Esophagus (tissue), 2 donors: ENCODE data around the gene HGF. TPM values are rescaled to one million over a fixed set of nuclear protein-coding genes. Genes with fewer than 3 reads are reported as not detected.

Experiments used
- H3K27ac ChIP-seq, 2 donors: one replicate each; pipeline ENCODE4 v1.5.1; 2013; ENCODE audit warnings: low read depth in 2 of 2, mild to moderate bottlenecking in 2 of 2, inconsistent platforms in 1 of 2, low read length in 1 of 2, moderate library complexity in 1 of 2
- H3K27me3 ChIP-seq, 2 donors: one replicate each; pipeline ENCODE4 v1.6.1; 2013; ENCODE audit warnings: low read length in 2 of 2, control low read depth in 1 of 2, mild to moderate bottlenecking in 1 of 2; ENCODE audit not compliant: insufficient read depth in 2 of 2, control insufficient read depth in 1 of 2
- H3K36me3 ChIP-seq, 2 donors: one replicate each; pipeline ENCODE4 v1.6.1; 2013; ENCODE audit warnings: low read length in 1 of 2; ENCODE audit not compliant: control insufficient read depth in 2 of 2, insufficient read depth in 2 of 2
- H3K4me1 ChIP-seq, 2 donors: one replicate each; pipeline ENCODE4 v1.6.1; 2013; ENCODE audit warnings: low read length in 1 of 2; ENCODE audit not compliant: control insufficient read depth in 2 of 2, insufficient read depth in 2 of 2
- H3K4me3 ChIP-seq, 2 donors: one replicate each; pipeline ENCODE4 v1.5.1; 2013; ENCODE audit warnings: low read length in 2 of 2, mild to moderate bottlenecking in 2 of 2, low read depth in 1 of 2, moderate library complexity in 1 of 2
- H3K9me3 ChIP-seq, 2 donors: one replicate each; pipeline ENCODE4 v1.6.1; 2013; ENCODE audit warnings: mild to moderate bottlenecking in 2 of 2, low read depth in 1 of 2, low read length in 1 of 2, moderate library complexity in 1 of 2; ENCODE audit not compliant: control insufficient read depth in 2 of 2, insufficient read depth in 1 of 2
- WGBS, 2 donors: extraction: QIAGEN DNeasy Blood & Tissue Kit; methylation state at CpG; one replicate each; pipeline ENCODE4 v1.1.7; 2013; 5-methylcytosine and 5-hydroxymethylcytosine counted together
- polyA plus RNA-seq, 2 donors: library from polyadenylated mRNA; stranded (reverse); fragments of 200-250 nt; gene quantifications; one replicate each; pipeline ENCODE4 v1.2.3, GENCODE V29; 2013
- donor health status: healthy with polysubstance abuse.
- donor health status: Bipolar disorder and iron deficiency.

The HGF gene
- polyA plus RNA-seq, 2 donors, result 0.12 to 0.47 TPM

DNA sequence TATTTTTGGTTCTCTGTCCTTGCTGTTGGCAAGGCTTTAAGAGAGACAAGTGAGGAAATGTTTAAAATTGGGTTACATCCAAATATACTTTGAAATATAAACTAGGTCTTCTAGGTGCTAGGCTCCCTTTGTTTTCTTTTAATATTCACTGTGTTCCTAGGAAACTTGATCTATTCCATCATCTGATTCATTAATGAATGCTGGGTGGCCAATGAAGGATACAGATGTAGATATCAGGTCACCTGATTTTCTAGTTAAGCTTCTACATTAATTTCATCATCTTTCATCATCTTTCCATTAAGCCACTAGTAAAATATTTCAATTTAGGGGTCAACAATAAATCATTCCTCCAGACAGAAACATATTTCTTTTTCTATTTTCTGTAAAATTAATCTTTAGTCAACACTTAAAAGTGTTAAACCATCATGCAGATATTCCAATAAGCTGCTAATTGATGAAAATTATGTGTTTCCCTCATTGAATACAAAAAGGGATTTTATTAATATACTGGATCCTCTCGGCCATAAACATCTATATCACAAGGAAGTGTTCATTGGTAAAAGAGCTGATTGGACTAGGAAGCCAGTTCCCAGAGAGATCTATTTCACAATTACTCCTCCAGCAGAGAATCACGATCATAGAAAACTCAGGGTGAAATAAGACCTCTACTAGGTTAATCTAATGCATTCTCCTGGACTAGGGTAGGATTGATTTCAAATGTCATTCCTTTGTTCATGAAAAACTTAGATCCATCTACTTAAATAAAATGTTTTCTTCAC is 14.7 kb downstream of the HGF start:
- Histone ChIP-seq H3K4me3 (no peak overlapping the region), H3K9me3 (no peaks in the 10 kb centered on the region), H3K27ac (no peak overlapping the region), H3K4me1 (no peaks in the 10 kb centered on the region), H3K36me3 (no peaks in the 10 kb centered on the region), H3K27me3 (no peaks in the 10 kb centered on the region)
- 83 to 84% methylated on average over 2 of the region's 2 CpGs for WGBS, 2 donors

DNA sequence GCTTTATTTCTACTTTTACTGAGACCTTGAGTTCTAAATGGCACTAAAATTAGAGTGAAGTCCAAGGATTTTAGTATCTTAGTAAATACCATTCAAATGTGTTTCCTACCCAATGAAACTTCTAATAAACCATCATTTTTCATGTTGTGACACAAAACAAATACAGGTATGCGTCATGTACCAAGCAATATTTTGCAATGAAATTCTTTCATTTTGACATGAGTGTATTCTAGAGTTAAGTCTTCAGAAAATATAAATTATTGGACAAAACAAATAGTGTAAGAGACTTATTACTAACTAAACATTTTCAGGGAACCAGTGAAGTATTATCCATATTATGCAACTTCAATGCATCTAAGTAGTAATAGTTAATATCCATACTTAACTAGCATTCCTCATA is 16.5 kb downstream of the HGF start:
- no peaks in the 10 kb centered on the region for H3K27me3 ChIP-seq
- H3K9me3 ChIP-seq, result no peaks in the 10 kb centered on the region
- no peak overlapping the region for H3K4me3 ChIP-seq
- H3K36me3 ChIP-seq, result no peaks in the 10 kb centered on the region
- WGBS, 2 donors, result 81 to 85% methylated on average over 1 of the region's 1 CpG
- H3K4me1 ChIP-seq, result no peaks in the 10 kb centered on the region
- no peak overlapping the region for H3K27ac ChIP-seq

DNA sequence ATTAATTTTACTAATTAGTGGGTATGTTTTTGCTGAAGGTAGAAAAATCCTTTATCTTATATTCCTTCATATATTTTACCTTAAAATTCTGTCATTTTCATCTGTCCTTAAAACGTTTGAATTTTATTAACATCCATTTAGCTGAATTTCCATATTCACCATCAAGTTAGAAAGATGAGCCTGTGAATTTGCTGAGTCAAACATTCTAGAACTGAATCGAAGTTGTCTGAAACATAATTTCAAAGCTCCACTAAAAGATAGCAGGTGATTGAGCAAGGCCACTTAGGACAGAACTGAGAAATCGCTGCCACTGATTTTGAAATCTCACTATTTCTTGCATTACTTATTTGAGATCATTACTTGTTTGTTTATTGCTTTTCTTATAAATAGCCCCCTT is 17.5 kb downstream of the HGF start:
- H3K4me3 ChIP-seq, result no peak overlapping the region
- H3K4me1 ChIP-seq, result no peaks in the 10 kb centered on the region
- no peaks in the 10 kb centered on the region for H3K27me3 ChIP-seq
- no peak overlapping the region for H3K27ac ChIP-seq
- WGBS, 2 donors, result 77 to 82% methylated on average over 3 of the region's 3 CpGs
- no peaks in the 10 kb centered on the region for H3K36me3 ChIP-seq
- no peaks in the 10 kb centered on the region for H3K9me3 ChIP-seq

DNA sequence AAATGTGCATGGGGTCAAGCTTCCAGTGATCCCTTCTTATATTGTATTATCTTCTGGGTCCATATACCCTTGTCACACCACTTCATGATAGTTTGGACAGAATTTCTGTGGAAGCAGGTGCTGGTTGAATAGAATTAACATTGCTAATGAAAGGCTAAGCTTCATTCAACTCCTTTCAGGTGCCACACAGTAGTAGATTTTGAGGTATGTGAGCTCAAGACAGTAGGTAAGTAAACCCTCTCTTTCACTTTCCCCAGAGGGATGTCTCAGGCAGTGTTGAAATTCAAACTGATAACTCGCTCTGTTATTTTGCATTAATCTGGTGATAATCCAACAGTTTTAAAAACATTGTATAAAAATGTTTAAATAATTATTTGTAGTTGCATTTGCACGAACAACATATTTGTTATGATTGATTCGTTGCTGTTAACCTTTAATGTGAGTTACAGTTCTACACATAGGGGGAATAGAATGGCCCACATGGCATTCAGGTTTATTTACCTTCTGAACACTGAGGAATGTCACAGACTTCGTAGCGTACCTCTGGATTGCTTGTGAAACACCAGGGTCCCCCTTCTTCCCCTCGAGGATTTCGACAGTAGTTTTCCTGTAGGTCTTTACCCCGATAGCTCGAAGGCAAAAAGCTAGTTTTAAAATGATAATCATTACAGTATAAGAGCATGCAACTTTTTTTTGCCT is 18.1 kb downstream of the HGF start:
- H3K36me3 ChIP-seq, result no peaks in the 10 kb centered on the region
- no peak overlapping the region for H3K27ac ChIP-seq
- H3K4me3 ChIP-seq, result no peak overlapping the region
- H3K4me1 ChIP-seq, result no peaks in the 10 kb centered on the region
- no peaks in the 10 kb centered on the region for H3K27me3 ChIP-seq
- 79 to 84% methylated on average over 9 of the region's 9 CpGs for WGBS, 2 donors
- H3K9me3 ChIP-seq, result no peaks in the 10 kb centered on the region

DNA sequence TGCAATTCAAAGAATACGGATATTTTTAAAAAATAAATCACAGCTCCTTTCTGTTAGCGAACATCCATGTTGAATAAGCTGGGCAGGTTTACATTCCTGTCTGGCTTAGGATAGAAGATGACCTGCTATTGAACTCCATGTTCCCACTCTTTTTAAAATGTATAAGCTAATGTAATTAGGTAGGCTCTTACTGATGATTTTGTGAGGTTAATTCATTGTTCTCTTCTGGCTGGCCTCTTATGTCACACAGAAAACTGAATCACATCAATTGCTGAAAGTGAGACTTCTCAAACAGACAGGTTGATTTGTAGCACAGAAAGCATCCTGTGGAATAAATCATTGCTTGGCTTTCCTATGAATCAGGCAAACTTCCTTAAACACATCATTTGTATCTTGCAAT is 24.2 kb downstream of the HGF start:
- Histone ChIP-seq H3K4me3 (no peak overlapping the region), H3K27ac (no peak overlapping the region)

DNA sequence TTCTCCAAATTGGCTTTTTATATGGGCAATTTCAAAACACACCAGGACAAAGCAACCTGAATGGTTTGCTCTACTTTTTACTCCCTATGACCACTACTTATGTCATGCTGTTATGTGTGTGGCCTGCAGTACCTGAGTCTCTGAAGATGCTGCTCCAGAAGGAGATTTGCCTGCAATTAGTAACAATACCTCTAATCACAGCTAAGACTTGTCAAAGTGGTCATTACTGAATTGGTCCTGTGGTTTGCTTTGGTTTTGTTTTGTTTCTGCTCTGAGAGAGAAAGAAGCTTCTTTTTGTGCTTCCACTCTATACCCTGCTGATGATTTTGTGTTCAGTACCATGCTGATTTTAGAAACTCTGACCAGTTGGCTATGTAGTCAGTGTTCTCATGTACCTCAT is 25.5 kb downstream of the HGF start:
- no peaks in the 10 kb centered on the region for H3K4me1 ChIP-seq
- H3K27ac ChIP-seq, result no peak overlapping the region
- no peaks in the 10 kb centered on the region for H3K27me3 ChIP-seq
- H3K4me3 ChIP-seq, result no peak overlapping the region
- H3K36me3 ChIP-seq, result no peaks in the 10 kb centered on the region
- H3K9me3 ChIP-seq, result no peaks in the 10 kb centered on the region

More for the DNA sequence above, 24.2 kb downstream of the HGF start:
- no peaks in the 10 kb centered on the region for H3K9me3 ChIP-seq
- H3K27me3 ChIP-seq, result no peaks in the 10 kb centered on the region
- WGBS, 2 donors, result 86 to 95% methylated on average over 2 of the region's 2 CpGs
- no peaks in the 10 kb centered on the region for H3K4me1 ChIP-seq
- H3K36me3 ChIP-seq, result no peaks in the 10 kb centered on the region

DNA sequence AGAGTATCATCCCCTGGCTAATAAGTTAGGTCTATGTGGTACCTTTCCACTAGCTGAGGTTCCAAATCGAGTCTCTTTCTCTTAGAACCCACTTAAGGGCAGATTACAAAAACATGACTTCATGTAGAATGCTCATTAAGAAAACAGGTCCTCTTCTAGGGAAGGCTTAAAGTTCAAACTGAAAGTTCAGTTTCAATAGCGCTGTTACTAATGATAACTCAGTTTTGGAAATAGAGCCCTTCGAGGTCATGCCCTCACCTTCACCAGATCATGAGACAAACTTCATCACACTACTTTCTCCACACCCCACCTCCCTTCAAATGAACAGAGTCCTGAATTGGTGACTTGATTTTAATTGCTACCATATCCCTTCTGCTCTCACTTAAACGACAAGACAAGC is 26.2 kb downstream of the HGF start:
- no peaks in the 10 kb centered on the region for H3K36me3 ChIP-seq
- H3K27ac ChIP-seq, result no peak overlapping the region
- H3K27me3 ChIP-seq, result no peaks in the 10 kb centered on the region
- no peak overlapping the region for H3K4me3 ChIP-seq
- 80 to 86% methylated on average over 4 of the region's 4 CpGs for WGBS, 2 donors
- H3K4me1 ChIP-seq, result no peaks in the 10 kb centered on the region
- H3K9me3 ChIP-seq, result no peaks in the 10 kb centered on the region

DNA sequence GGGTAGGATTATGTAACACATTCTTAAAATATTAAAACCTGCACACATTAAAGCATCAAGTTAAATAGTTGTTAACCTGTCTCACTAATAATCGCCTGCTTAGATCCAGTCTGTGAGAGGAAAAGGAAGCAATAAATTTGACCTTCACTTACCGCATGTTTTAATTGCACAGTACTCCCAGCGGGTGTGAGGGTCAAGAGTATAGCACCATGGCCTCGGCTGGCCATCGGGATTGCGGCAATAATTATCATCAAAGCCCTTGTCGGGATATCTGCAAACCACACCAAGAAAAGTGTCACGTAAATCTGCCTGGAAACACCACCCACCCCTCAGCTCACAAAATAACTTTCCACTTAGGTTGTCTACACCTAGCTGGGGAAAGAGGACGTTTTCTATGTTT is 26.6 kb downstream of the HGF start:
- no peaks in the 10 kb centered on the region for H3K4me1 ChIP-seq
- H3K4me3 ChIP-seq, result no peak overlapping the region
- 79 to 85% methylated on average over 9 of the region's 9 CpGs for WGBS, 2 donors
- H3K9me3 ChIP-seq, result no peaks in the 10 kb centered on the region
- no peaks in the 10 kb centered on the region for H3K36me3 ChIP-seq
- H3K27me3 ChIP-seq, result no peaks in the 10 kb centered on the region
- H3K27ac ChIP-seq, result no peak overlapping the region

DNA sequence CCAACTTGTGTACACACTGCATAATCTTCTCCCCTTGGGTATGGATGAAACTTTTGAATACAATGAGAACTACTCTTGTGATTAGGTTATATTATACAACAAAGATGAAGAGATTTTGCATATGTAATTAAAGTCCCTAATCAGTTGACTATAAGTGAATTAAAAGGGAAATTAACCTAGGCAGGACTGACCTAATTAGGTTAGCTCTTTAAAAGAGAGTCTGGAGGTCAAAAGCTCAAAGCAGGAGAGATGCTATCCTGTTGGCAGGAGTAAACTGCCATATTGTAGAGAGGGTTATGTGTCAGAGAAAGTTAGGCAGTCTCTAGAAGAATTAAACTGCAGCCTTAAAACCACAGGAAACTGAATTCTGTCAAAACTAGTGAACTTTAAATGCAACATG is 29.4 kb downstream of the HGF start:
- no peaks in the 10 kb centered on the region for H3K4me1 ChIP-seq
- H3K9me3 ChIP-seq, result no peaks in the 10 kb centered on the region
- no peak overlapping the region for H3K4me3 ChIP-seq
- no peak overlapping the region for H3K27ac ChIP-seq
- H3K36me3 ChIP-seq, result no peaks in the 10 kb centered on the region
- H3K27me3 ChIP-seq, result no peaks in the 10 kb centered on the region

DNA sequence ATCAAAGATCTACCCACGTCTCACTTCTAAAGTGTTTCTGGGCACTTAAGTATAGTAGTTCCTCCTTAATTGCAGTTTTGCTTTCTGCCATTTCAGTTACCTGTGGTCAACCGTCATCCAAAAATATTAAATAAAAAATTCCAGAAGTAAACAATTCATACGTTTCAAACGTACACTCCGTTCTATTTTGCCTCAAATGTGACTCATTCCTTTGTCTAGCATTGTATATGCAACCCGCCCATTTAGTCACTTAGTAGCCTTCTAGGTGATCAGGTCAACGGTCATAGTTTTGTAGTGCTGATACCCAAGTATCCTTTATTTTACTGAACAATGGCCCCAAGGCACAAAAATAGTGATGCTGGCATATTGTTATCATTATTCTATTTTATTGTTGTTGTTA is 33.8 kb downstream of the HGF start:
- H3K27ac ChIP-seq, result no peak overlapping the region
- H3K27me3 ChIP-seq, result no peaks in the 10 kb centered on the region
- no peak overlapping the region for H3K4me3 ChIP-seq
- no peaks in the 10 kb centered on the region for H3K36me3 ChIP-seq
- no peaks in the 10 kb centered on the region for H3K4me1 ChIP-seq
- 71 to 74% methylated on average over 7 of the region's 7 CpGs for WGBS, 2 donors
- no peaks in the 10 kb centered on the region for H3K9me3 ChIP-seq
